GM19397 (cell line): ENCODE measurements around the gene ASAP2.

Experiments
- ATAC-seq: cut with Tn5 transposase; IDR thresholded peaks from one replicate; pipeline ENCODE4 v1.9.1; 2021; ENCODE audit warnings: mild to moderate bottlenecking, moderate library complexity; ENCODE audit not compliant: unreplicated experiment

Gene ASAP2

GRCh38 chr2:9179572-9180201 is 26.9 kb upstream of the ASAP2 start:
- no peak for ATAC-seq

DNA sequence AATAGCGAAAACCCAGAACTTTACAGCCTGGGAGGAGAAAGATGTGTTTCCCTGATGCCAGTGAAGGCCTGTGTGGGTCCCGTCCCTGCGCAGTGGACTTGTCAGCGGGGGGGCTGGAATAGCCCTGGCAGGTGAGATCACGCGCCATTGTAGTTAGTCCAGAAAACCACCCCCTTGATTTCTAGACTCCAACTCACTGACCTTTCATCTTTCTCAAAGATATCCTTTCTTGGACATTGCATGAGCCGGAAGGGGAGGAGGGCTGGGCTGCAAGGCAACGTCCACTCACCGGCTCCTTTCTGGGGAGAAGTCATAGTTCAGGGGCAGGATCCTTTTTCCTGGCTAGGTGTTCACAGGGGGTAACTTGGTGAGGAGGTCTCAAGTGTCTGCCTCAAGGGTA is 22.3 kb upstream of the ASAP2 start:
- ATAC-seq = no peak

GRCh38 chr2:9187620-9188214 is 18.9 kb upstream of the ASAP2 start:
- ATAC-seq = no peak

DNA sequence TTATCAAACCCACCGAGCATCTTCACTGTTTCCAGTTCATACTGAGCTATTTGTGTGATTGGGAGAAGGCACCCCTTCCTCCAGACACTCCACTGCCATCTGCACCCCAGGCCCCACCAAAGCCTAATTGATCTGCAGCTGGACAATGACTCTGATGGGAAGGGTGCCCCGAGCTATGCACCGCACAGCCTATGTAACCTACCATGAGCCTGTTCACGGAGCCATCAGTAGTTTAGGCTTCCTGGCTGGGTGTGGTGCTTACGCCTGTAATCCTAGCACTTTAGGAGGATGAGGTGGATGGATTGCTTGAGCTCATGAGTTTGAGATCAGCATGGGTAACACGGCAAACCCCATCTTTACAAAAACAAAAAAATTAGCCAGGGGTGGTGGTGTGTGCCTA is 17.8 kb upstream of the ASAP2 start:
- no peak for ATAC-seq

- no peak for ATAC-seq
Observed at GRCh38 chr2:9189901-9190300, 16.7 kb upstream of the ASAP2 start.

DNA sequence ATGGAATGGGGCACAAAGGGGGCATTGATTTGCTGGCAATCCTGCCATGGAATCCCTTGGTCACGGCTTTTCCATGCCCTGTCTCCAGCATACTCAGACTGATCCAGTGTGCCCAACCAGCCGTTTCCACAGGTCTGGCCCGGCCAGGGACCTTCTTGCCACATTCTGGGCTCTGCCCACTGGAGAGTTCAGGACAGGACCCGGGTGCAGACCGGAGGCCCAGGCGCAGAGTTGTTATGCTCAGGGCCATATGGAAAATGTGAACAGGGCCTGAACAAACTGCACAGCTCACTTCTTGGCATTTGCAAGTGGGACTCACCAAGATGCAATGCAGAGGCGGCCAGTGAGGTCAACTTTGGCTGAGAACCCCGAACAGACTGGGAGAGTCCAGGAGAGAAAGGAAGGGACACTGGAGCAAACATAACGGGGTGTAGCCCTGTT is 15.6 kb upstream of the ASAP2 start:
- ATAC-seq = no peak

GRCh38 chr2:9192712-9193111 is 13.9 kb upstream of the ASAP2 start:
- no peak for ATAC-seq

DNA sequence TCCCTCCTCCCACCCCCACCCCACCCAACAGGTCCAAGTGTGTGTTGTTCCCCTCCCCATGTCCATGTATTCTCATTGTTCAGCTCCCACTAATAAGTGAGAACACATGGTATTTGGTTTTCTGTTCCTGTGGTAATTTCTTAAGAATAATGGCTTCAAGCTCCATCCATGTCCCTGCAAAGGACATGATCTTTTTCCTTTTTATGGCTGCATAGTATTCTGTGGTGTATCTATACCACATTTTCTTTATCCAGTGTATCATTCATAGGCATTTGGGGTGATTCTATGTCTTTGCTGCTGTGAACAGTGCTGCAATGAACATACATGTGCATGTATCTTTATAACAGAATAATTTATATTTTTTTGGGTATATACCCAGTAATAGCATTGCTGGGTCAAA is 12.3 kb upstream of the ASAP2 start:
- no peak for ATAC-seq

- no peak for ATAC-seq
Observed at GRCh38 chr2:9196637-9197036, 10.0 kb upstream of the ASAP2 start.

GRCh38 chr2:9197916-9198315 is 8.7 kb upstream of the ASAP2 start:
- no peak for ATAC-seq

- no peak for ATAC-seq
Observed at GRCh38 chr2:9199716-9200632, 6.6 kb upstream of the ASAP2 start.

DNA sequence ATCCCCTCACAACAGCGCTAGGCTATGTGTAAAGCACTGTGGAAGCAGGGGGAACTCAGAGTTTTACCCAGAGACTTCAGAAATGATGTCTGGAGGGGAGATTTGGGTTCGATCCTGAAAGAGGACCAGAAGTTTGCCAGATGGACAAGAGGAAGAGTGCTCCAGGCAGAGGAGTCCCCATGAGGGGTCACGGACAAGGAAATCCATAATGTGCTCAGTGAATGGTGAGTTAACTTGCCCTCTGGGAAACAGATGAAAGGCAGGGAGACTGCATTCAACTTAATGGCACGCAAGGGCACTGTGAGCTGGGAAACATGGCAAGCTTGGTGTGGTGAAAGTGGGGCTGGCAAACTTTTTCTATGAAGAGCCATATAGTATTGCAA is 6.0 kb upstream of the ASAP2 start:
- no peak for ATAC-seq

- no peak for ATAC-seq
Observed at GRCh38 chr2:9201185-9201891, 5.3 kb upstream of the ASAP2 start.

DNA sequence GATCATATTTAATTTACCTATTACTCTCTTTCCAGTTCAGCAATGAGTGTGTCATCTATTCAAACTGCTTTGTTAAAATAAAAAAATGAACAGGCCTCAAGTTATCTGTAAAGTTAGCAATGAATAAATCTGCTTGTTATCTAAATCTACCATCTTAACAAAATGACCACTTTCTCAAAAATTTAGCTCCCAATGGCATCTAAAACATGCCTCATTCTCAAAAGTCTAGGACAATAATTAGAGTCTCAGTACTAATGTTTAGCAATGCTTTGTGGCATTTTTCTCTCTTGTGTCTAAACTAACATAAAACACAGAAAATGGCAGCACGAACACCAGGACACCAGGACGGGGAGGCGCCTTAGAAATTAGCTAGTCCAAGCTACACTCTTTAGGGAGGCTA is 3.6 kb upstream of the ASAP2 start:
- ATAC-seq = no peak

DNA sequence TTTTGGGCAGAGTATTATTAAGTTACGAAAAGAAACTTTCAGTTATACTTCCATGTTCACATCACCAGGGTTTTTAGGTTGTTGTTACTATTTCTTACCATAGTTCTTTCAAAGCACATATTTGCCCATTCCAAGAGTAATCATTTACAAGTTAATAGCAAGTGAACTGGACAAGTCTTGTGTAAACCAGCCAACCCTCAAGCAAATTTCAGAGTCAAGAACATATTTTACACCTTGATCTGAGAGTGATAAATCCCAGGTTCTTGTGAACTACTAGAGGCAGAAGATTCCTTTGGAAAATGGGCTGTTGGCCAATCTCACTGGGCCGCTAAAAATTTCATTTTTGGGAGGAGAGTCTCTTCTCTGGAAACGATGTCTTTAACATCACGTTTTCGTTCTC is 2.7 kb upstream of the ASAP2 start:
- ATAC-seq = no peak

DNA sequence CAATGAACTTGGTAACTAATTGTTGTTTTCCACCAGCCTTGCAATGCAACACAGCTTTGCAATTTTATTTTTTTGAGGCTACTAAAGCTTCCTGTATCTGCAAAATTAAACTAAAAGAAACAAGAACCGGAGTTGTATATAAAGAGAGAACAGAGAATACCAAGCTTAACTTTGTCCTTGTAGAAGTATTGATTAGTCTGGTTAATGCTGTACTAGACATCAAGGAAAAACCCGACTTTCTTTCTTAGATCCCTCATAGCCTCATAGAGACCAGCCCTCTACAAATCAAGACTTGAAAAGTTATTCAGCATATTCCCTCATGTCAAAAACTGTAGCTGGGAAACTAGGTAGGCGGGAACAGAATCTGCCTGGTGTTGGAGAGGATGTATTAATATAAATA is 1.7 kb upstream of the ASAP2 start:
- no peak for ATAC-seq

DNA sequence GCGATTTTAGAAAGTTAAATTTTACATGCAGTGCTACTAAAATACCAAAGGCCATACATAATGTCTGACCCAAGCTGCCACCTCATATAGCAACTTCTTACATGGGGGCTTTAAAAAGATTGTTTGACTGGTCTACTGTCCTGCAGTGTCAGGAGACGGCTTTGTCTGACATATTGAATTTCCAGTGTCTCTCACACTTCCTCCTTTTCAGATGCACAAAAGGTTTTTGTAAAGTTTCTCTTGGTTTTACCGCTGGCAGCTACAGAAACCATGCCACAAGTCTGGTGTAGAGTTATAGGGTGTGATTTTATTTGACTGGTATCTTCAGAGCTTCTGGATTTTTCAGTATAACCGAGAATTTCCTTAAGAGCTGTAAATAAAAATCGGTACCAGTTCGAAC is 1.1 kb upstream of the ASAP2 start:
- no peak for ATAC-seq

GRCh38 chr2:9206991-9207640 is 504 bp downstream of the ASAP2 start:
- ATAC-seq = no peak

GRCh38 chr2:9207641-9208311 is 1.2 kb downstream of the ASAP2 start:
- ATAC-seq = no peak

DNA sequence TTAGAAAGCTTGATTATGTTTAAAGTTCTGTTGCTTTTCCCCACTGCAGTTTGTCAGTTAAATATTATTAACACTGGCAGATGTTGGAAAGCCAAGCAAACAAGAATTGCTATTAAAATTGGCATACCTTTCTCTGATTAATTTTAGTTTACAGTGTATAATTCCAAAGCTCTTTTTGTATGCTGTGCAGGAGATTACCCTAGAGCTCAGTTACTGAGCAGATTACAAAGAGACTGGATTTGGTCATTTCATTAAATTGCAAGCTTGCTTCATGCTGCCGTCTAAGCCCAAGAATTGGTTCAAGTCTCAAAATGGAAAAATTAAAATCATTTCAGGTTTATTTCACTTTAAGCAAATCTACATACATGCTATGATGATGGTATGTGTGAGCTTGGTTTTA is 2.3 kb downstream of the ASAP2 start:
- no peak for ATAC-seq
